Uterus (tissue), 2 donors: ENCODE measurements around the gene CC2D1A.

Experiments used
- CTCF ChIP-seq, 4 experiments: fragments of 200-600 bp in 2 of 4; fragments of 450-650 bp in 2 of 4; sonication (generic) in 2 of 4; IDR thresholded peaks; one replicate each; pipeline ENCODE4 v1.5.1; 2016 to 2019; ENCODE audit warnings: antibody characterized with exemption in 4 of 4, mild to moderate bottlenecking in 2 of 4, moderate library complexity in 1 of 4
- POLR2A ChIP-seq, 2 donors: fragments of 450-650 bp; IDR thresholded peaks; one replicate each; pipeline ENCODE4 v1.6.1; 2016; ENCODE audit warnings: antibody characterized with exemption in 2 of 2, mild to moderate bottlenecking in 1 of 2, moderate library complexity in 1 of 2

DNA sequence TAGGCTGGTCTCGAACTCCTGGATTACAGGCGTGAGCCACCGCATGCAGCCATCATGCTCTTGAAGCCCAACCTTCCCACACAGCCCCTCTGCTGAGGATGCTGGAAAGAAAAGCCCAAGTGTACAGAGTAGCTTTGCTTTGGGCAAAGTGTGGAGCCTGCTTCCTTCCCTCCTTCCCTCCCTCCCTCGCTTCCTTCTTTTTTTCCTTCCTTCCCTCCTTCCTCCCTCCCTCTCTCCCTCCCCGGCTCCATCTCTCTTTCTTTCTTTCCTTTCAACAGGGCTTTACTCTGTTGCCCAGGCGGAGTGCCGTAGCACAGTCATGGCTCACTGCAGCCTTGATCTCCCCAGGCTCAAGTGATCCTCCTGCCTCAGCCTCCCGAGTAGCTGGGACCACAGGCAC lies 2.7 kb downstream of the CC2D1A start:
- TF ChIP-seq POLR2A (IDR thresholded peaks at IDR 0.05) (no peak), CTCF (IDR thresholded peaks at IDR 0.05) (no peak)
